Measurements from ENCODE around the gene TMEM139. TPM values are rescaled to one million over a fixed set of nuclear protein-coding genes. Genes with fewer than 3 reads are reported as not detected.

The TMEM139 gene
- total RNA-seq, 2 experiments from 2014 or later, result 0.41 to 1.7 TPM

DNA sequence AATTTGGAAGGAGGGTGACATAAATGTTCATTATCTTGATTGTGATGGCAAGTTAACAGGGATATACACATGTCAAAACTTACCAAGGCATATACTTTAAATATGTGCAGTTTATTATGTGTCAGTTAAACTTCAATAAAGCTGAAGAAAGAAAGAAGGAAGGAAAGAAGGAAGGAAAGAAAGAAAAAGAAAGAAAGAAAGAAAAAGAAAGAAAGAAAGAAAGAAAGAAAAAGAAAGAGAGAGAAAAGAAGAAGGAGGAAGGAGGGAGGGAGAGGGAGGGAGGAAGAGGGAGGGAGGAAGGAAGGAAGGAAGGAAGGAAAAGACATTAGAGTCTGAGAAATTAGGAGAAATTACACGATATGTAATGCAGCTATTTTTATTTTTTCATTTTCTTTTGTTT lies 37.4 kb upstream of the TMEM139 start:
- no peak overlapping the region for H3K4me3 Mint-ChIP-seq
- peak overlapping the region; percentile 22 for H3K27ac Mint-ChIP-seq
- H3K36me3 Mint-ChIP-seq, result peaks cover 55% of the 10 kb centered on the region
- peaks cover 12% of the 10 kb centered on the region for H3K9me3 Mint-ChIP-seq (ENCODE audit: low read depth)
- DNase-seq, result no peak
- ATAC-seq, result no peak
- no peaks in the 10 kb centered on the region for H3K27me3 Mint-ChIP-seq
- peaks cover 84% of the 10 kb centered on the region for H3K4me1 Mint-ChIP-seq
- CTCF ChIA-PET, result interaction anchor here (1.0 to 4.6 kb wide), 2 partner anchors 10 to 133 kb away, joined by 4 to 31 read pairs; no protein-coding TSS in a partner anchor

DNA sequence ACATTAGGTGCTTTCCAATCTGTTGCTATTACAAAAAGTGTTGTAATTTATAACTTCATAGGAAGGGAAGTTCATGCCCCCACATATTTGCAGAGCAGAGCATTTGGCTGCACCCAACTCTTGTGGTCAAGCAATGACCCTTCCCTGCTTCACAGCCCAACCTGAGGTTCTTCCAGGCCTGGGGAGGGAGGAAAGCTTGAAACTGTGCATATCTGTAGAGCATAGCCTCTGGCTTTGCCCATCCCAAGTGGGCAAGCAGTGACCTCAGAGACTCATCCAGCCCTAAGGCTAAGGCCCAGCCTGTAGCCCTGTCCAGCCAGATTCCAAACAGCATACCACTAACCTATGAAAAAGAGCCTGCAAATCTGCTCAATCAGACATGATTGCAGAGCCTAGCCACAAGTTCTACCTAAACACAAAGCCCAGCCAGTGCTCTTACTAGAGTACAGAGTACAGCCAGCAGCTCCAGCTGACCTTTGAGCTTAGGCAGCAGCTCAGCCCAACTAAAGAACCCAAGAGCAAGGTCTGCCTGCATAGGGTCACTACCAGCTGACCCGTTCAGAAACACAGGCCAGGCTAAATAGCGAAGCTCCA lies 35.9 kb upstream of the TMEM139 start:
- no peak for ATAC-seq
- Mint-ChIP-seq H3K27me3 (no peaks in the 10 kb centered on the region), H3K4me3 (no peak overlapping the region), H3K4me1 (peaks cover 85% of the 10 kb centered on the region), H3K27ac (peak overlapping the region; percentile 25), H3K9me3 (ENCODE audit: low read depth) (peaks cover 18% of the 10 kb centered on the region), H3K36me3 (peaks cover 64% of the 10 kb centered on the region)
- CTCF ChIA-PET, result interaction anchor here (0.9 to 4.6 kb wide), 6 partner anchors 8 to 57 kb away, joined by 4 to 31 read pairs (median 8); partner anchors contain the start of gene GSTK1
- DNase-seq, result no peak

DNA sequence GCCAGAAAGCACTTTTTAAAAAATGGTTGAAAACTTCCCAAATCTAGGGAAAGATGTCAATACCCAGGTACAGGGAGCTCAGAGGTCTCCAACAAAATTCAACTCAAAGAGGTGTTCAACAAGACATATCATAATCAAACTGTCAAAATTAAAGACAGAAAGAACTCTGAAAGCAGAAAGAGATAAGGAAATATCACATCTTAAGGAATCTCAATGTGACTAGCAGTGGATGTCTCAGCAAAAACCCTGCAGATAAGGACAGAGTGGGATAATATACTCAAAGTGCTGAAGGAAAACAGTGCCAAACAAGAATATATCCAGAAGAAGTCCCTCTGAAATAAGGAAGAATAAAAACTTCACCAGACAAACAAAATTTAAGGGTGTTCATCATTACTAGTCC lies 34.6 kb upstream of the TMEM139 start:
- peaks cover 21% of the 10 kb centered on the region for H3K9me3 Mint-ChIP-seq (ENCODE audit: low read depth)
- H3K36me3 Mint-ChIP-seq, result peaks cover 65% of the 10 kb centered on the region
- H3K4me1 Mint-ChIP-seq, result peaks cover 82% of the 10 kb centered on the region
- CTCF ChIA-PET, result interaction anchor here (1.2 to 2.7 kb wide), 9 partner anchors 8 to 58 kb away, joined by 3 to 21 read pairs (median 5); partner anchors contain the start of genes CASP2 and GSTK1
- H3K27me3 Mint-ChIP-seq, result no peaks in the 10 kb centered on the region
- ATAC-seq (no peak), DNase-seq (no peak)
- H3K27ac Mint-ChIP-seq, result peak overlapping the region; percentile 78
- no peak overlapping the region for H3K4me3 Mint-ChIP-seq

DNA sequence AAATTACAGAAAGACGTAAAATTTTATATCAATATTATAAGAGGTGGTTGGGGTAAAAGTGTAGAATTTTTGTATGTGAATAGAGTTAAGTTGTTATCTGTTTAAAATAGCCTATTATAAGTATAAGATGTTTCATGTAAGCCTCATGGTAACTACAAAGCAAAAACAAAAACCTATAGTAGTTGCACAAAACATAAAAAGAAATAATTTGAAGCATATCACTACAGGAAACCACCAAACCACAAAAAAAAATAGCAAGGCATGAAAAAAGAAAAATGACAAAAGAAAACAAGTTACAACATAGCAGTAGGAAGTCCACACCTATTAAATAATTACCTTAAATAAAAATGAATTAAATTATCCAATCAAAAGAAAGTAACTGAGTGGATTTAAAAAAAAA lies 33.9 kb upstream of the TMEM139 start:
- Mint-ChIP-seq H3K9me3 (ENCODE audit: low read depth) (peaks cover 21% of the 10 kb centered on the region), H3K36me3 (peaks cover 61% of the 10 kb centered on the region), H3K27ac (peak overlapping the region; percentile 78), H3K4me1 (peaks cover 82% of the 10 kb centered on the region), H3K27me3 (no peaks in the 10 kb centered on the region), H3K4me3 (peak overlapping the region; percentile 36)
- CTCF ChIA-PET, result interaction anchor here (1.2 to 2.7 kb wide), 7 partner anchors 8 to 57 kb away, joined by 3 to 21 read pairs (median 4); partner anchors contain the start of gene GSTK1
- DNase-seq (no peak), ATAC-seq (peak; percentile 35)

DNA sequence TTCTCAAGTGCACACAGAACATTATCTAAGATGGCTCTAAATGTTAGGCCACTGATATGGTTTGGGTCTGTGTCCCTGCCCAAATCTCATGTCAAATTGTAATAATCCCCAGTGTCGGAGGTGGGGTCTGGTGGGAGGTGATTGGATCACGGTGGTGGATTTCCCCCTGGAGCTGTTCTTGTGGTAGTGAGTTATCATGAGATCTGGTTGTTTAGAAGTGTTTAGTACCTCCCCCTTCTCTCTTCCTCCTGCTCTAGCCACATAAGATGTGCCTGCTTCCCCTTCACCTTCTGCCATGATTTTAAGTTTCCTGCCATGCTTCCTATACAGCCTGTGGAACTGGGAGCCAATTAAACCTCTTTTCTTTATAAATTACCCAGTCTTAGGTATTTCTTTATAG lies 32.8 kb upstream of the TMEM139 start:
- Mint-ChIP-seq H3K4me1 (peaks cover 80% of the 10 kb centered on the region), H3K36me3 (peaks cover 50% of the 10 kb centered on the region), H3K27ac (peak overlapping the region; percentile 74), H3K4me3 (no peak overlapping the region), H3K27me3 (no peaks in the 10 kb centered on the region), H3K9me3 (ENCODE audit: low read depth) (peaks cover 16% of the 10 kb centered on the region)
- CTCF ChIA-PET, result interaction anchor here (7.5 kb wide), 1 partner anchor 12 kb away, joined by 68 read pairs; no protein-coding TSS in a partner anchor
- DNase-seq, result no peak
- peak; percentile 38 for ATAC-seq

DNA sequence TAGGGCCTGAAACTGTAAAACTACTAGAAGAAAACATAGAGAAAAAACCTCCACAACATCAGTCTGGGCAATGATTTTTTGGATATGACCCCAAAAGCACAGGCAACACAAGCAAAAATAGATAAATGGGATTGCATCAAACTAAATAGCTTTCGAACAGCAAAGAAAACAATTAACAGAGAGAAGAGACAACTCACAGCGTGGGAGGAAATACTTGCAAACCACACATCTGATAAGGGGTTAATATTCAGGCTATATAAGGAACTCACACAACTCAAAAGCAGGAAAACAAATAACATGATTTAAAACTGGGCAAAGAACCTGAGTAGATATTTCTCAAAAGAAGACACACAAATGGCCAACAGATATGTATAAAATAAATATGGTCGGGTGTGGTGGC lies 29.2 kb upstream of the TMEM139 start:
- Mint-ChIP-seq H3K27ac (peak overlapping the region; percentile 66), H3K36me3 (peaks cover 28% of the 10 kb centered on the region), H3K27me3 (no peaks in the 10 kb centered on the region), H3K4me3 (no peak overlapping the region), H3K4me1 (peaks cover 76% of the 10 kb centered on the region), H3K9me3 (ENCODE audit: low read depth) (peaks cover 11% of the 10 kb centered on the region)
- CTCF ChIA-PET, result interaction anchor here (0.7 to 7.5 kb wide), 12 partner anchors 9 to 120 kb away, joined by 3 to 68 read pairs (median 4); partner anchors contain the start of genes CASP2 and CLCN1
- DNase-seq (no peak), ATAC-seq (no peak)

DNA sequence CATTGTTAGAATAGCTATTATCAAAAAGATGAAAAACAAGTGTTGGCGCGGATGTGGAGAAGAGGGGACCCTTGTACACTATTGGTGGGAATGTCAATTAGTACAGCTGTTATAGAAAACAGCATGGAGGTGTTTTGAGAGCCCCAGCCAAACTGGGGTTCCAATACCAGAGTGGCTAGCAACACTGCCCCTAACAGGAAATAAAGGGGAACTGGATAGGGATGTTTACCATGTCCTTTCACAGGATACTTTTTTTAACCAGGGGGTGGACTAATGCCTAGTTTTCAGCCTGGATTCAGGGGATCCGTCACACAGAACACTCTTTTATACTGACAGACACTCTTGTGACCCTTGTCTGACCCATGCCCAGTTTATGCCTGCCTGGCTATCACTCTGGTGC lies 28.4 kb upstream of the TMEM139 start:
- Mint-ChIP-seq H3K9me3 (ENCODE audit: low read depth) (peaks cover 9% of the 10 kb centered on the region), H3K27ac (peak overlapping the region; percentile 63), H3K36me3 (peaks cover 23% of the 10 kb centered on the region), H3K4me1 (peaks cover 69% of the 10 kb centered on the region), H3K27me3 (no peaks in the 10 kb centered on the region), H3K4me3 (no peak overlapping the region)
- CTCF ChIA-PET, result interaction anchor here (0.7 to 7.5 kb wide), 8 partner anchors 9 to 43 kb away, joined by 3 to 68 read pairs (median 6); partner anchors contain the start of gene CASP2
- DNase-seq, result no peak
- peak; percentile 42 for ATAC-seq

DNA sequence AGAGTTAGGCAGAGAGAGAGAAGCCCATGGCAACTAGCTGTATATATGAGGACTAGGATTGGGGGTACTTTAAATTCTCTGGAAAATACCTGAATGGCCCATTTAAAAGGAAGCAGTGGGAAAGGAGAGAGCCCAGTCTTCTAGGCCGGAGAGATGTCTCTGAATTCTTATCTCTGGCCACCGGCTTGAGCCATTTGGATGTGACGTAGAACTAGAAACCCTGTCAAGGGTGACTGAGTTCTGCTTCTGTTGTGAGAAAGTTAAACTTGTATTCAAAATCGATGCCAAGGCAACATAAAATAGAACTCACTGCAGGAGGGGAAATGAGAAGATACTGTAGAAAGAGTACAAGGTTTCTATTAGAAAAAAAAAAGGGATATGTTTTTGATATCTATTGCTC lies 27.8 kb upstream of the TMEM139 start:
- CTCF ChIA-PET, result interaction anchor here (1.2 to 7.5 kb wide), 6 partner anchors 10 to 42 kb away, joined by 3 to 68 read pairs (median 6); partner anchors contain the start of gene CASP2
- DNase-seq, result no peak
- Mint-ChIP-seq H3K4me3 (no peak overlapping the region), H3K9me3 (ENCODE audit: low read depth) (peaks cover 12% of the 10 kb centered on the region), H3K27me3 (no peaks in the 10 kb centered on the region), H3K4me1 (peaks cover 67% of the 10 kb centered on the region), H3K36me3 (peaks cover 20% of the 10 kb centered on the region), H3K27ac (peak overlapping the region; percentile 63)
- ATAC-seq, result no peak

DNA sequence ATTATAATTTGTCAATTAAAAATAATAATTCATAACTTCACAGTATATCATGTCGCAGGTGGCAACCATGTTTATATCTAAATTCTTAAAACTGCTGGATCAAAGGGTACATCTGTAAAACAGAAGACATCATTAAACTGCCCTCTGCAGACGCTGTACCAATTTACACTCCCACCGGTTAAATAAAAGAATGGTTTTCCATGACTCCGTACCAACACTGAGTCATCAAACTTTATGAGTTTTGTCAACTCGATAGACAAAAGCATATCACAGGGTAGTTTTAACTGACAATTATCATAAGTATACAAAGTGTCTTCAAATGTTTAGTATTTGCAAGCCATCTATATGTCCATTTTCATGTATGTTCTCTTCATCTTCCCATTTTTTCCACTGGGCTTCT lies 27.3 kb upstream of the TMEM139 start:
- Mint-ChIP-seq H3K27ac (peak overlapping the region; percentile 39), H3K4me1 (peaks cover 64% of the 10 kb centered on the region), H3K9me3 (ENCODE audit: low read depth) (peaks cover 11% of the 10 kb centered on the region), H3K4me3 (no peak overlapping the region), H3K36me3 (peaks cover 18% of the 10 kb centered on the region), H3K27me3 (no peaks in the 10 kb centered on the region)
- no peak for ATAC-seq
- no peak for DNase-seq
- CTCF ChIA-PET, result interaction anchor here (1.2 to 7.5 kb wide), 6 partner anchors 11 to 33 kb away, joined by 3 to 68 read pairs (median 6); partner anchors contain the start of gene CASP2

DNA sequence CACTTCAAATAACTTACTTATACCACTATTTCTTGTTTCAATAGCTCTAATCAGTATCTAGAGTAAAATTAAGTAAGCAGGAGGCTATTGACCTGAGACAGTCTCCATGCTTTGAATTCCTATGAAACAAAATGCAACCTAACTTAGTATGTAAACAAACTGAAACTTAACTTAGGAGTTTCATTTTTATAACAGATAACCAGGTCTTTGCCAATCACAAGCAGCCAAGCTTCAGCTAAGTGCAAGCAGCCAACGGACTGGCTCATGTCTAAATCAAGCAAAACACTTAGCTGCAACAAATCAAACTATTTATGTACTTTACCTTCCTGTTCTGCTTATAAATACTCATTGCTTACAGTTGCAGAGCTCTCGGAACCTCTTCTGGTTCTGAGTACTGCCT lies 25.9 kb upstream of the TMEM139 start:
- peak; percentile 73 for DNase-seq

DNA sequence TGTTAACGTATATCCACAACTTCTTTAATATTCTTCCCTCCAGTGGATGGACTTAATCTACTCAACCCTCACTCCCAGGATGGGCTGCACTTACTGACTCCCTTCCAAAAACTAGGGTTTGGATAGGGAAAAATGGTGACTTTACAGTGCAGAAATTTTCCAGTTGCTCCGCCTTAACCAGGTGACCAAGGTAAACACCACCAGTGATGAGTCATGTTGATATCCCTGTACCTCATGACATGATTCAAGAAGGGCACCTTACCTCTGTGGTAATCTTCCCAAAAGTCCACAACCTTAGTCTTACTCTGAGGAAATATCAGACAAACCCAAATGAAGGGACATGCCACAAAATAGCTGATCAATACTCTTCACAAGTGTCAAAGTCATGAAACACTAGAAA lies 25.0 kb upstream of the TMEM139 start:
- peak overlapping the region; percentile 94 for H3K27ac Mint-ChIP-seq
- peaks cover 65% of the 10 kb centered on the region for H3K4me1 Mint-ChIP-seq
- ATAC-seq (no peak), DNase-seq (no peak)
- H3K4me3 Mint-ChIP-seq, result no peak overlapping the region
- H3K36me3 Mint-ChIP-seq, result peaks cover 17% of the 10 kb centered on the region
- H3K9me3 Mint-ChIP-seq (ENCODE audit: low read depth), result peaks cover 3% of the 10 kb centered on the region
- CTCF ChIA-PET, result interaction anchor here (1.4 to 8.3 kb wide), 2 partner anchors 18 to 28 kb away, joined by 6 to 89 read pairs; partner anchors contain the start of gene CASP2
- H3K27me3 Mint-ChIP-seq, result no peaks in the 10 kb centered on the region

More for the DNA sequence above, 25.9 kb upstream of the TMEM139 start:
- peak; percentile 41 for ATAC-seq
- Mint-ChIP-seq H3K4me1 (peaks cover 64% of the 10 kb centered on the region), H3K9me3 (ENCODE audit: low read depth) (peaks cover 6% of the 10 kb centered on the region), H3K4me3 (peak overlapping the region; percentile 51), H3K27ac (peak overlapping the region; percentile 94), H3K36me3 (peaks cover 15% of the 10 kb centered on the region), H3K27me3 (no peaks in the 10 kb centered on the region)
- CTCF ChIA-PET, result interaction anchor here (0.7 to 7.5 kb wide), 6 partner anchors 9 to 157 kb away, joined by 3 to 68 read pairs (median 4); no protein-coding TSS in a partner anchor

DNA sequence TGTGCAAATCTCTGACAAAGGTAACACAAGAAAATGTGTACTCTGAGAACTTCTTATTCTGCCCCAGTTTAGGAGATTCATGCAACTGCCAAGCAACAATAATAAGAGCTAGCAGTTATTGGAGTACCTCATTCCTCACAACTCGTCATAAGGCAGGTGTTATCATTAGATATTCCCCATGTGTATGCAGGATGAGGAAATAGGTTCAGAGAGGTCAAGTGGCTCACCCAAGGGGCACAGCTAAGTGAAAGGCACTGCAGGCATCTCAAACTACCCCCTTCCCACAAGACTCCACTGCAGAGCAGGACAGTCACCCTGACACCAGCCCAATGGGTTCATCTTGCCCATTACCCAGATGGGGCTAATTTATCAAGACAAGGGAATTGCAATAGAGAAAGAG lies 22.9 kb upstream of the TMEM139 start:
- ATAC-seq, result no peak
- Mint-ChIP-seq H3K4me3 (peak overlapping the region; percentile 1), H3K27ac (peak overlapping the region; percentile 56), H3K4me1 (peaks cover 64% of the 10 kb centered on the region), H3K36me3 (peaks cover 32% of the 10 kb centered on the region), H3K9me3 (ENCODE audit: low read depth) (peaks cover 3% of the 10 kb centered on the region), H3K27me3 (no peaks in the 10 kb centered on the region)
- CTCF ChIA-PET, result interaction anchor here (4.2 to 8.3 kb wide), 3 partner anchors 18 to 25 kb away, joined by 18 to 89 read pairs (median 28); partner anchors contain the start of gene CASP2
- no peak for DNase-seq

DNA sequence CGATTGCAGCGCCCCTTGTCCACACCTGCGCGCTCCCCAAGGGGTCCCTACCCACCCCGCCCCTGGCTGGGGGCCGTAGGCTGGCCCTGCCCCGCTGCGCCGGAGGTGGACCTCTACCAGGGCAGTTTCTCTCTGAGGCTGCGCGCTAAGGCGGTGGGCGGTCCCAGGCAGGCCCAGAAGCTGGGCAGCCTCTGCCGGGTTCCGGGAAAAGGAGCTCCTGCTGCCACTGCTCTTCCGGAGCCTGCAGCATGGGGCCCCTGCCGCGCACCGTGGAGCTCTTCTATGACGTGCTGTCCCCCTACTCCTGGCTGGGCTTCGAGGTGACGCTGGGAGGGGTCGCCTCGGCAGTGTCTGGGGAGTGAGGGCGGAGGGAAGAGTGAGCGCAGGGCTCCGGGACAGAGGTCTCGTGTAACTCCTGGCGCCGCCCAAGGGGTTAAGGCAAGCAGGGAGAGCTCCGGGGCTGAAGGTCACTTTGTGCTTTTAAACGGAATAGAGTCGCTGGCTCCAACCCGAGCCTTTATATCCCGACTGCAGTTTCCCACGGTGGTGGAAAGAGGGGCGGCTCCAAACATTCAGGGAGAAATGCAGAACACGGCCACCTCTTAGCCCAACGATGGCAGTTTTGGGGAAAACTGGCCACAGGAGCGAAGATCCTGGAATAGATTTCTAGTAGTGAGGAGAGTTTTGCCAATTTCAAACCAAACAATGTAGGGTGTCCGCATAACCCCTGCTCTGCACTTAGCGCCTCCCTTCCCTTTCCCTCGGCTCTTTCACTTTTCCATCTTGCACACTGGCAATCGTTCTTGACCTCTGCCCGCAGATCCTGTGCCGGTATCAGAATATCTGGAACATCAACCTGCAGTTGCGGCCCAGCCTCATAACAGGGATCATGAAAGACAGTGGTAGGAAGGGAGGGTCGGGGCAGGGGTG lies 21.2 kb upstream of the TMEM139 start, which contains the start of gene GSTK1:
Gene GSTK1, plus strand, starts transcription at position 176 of the 930 bp plus-strand sequence. Its CDS starts 73 bp downstream, at position 249.
- peaks cover 46% of the 10 kb centered on the region for H3K36me3 Mint-ChIP-seq
- peaks cover 62% of the 10 kb centered on the region for H3K4me1 Mint-ChIP-seq
- DNase-seq, result peak; percentile 88
- ATAC-seq, result peak; percentile 98
- no peaks in the 10 kb centered on the region for H3K27me3 Mint-ChIP-seq
- H3K4me3 Mint-ChIP-seq, result peak within 1 kb of the TSS; percentile 99
- peak within 1 kb of the TSS; percentile 93 for H3K27ac Mint-ChIP-seq
- peaks cover 3% of the 10 kb centered on the region for H3K9me3 Mint-ChIP-seq (ENCODE audit: low read depth)
- CTCF ChIA-PET, result interaction anchor here (0.9 to 8.3 kb wide), 15 partner anchors 8 to 121 kb away, joined by 3 to 89 read pairs (median 6); partner anchors contain the start of gene CASP2

Measured in activated CD8-positive, alpha-beta memory T cell treated with anti-CD3 and anti-CD28 coated beads, Interleukin-2, amount 10 ng/mL, durations not matched to agents 7 days and 5 days (primary cell).